ENCODE data around the gene SLX4IP.

The SLX4IP gene

GRCh38 chr20:10554285-10554684 is 119.2 kb downstream of the SLX4IP start:
- DNase-seq: no peak

- DNase-seq: no peak
Observed at GRCh38 chr20:10555393-10555792, 120.3 kb downstream of the SLX4IP start.

GRCh38 chr20:10555865-10556308 is 120.8 kb downstream of the SLX4IP start:
- DNase-seq: no peak

- no peak for DNase-seq
Observed at GRCh38 chr20:10556519-10557083, 121.5 kb downstream of the SLX4IP start.

GRCh38 chr20:10557685-10558084 is 122.6 kb downstream of the SLX4IP start:
- no peak for DNase-seq

- DNase-seq: no peak
Observed at GRCh38 chr20:10558635-10559187, 123.6 kb downstream of the SLX4IP start.

- no peak for DNase-seq
Observed at GRCh38 chr20:10559266-10559665, 124.2 kb downstream of the SLX4IP start.

- DNase-seq: no peak
Observed at GRCh38 chr20:10560686-10561085, 125.6 kb downstream of the SLX4IP start.

GRCh38 chr20:10561302-10561701 is 126.2 kb downstream of the SLX4IP start:
- DNase-seq: no peak

GRCh38 chr20:10562899-10563298 is 127.8 kb downstream of the SLX4IP start:
- no peak for DNase-seq

GRCh38 chr20:10563935-10564492 is 128.9 kb downstream of the SLX4IP start:
- no peak for DNase-seq

- DNase-seq: no peak
Observed at GRCh38 chr20:10565191-10565921, 130.3 kb downstream of the SLX4IP start.

GRCh38 chr20:10565922-10566897 is 131.1 kb downstream of the SLX4IP start:
- no peak for DNase-seq

GRCh38 chr20:10568032-10568431 is 132.9 kb downstream of the SLX4IP start:
- DNase-seq: no peak

GRCh38 chr20:10571313-10571815 is 136.3 kb downstream of the SLX4IP start:
- DNase-seq: no peak

- no peak for DNase-seq
Observed at GRCh38 chr20:10572853-10573252, 137.7 kb downstream of the SLX4IP start.

- DNase-seq: no peak
Observed at GRCh38 chr20:10573273-10573950, 138.3 kb downstream of the SLX4IP start.

- DNase-seq: no peak
Observed at GRCh38 chr20:10573951-10574339, 138.8 kb downstream of the SLX4IP start.

GRCh38 chr20:10576411-10577090 is 141.4 kb downstream of the SLX4IP start:
- DNase-seq: no peak

- DNase-seq: no peak
Observed at GRCh38 chr20:10577648-10578047, 142.5 kb downstream of the SLX4IP start.

- no peak for DNase-seq
Observed at GRCh38 chr20:10578607-10579006, 143.5 kb downstream of the SLX4IP start.

Data from cortex of kidney (tissue), 1 donor.